SIG-M5 treated with dmso at 0.1 percent for 504 hours (cell line): ENCODE measurements around the gene SH3RF3.
"Not testable (repeated sequence)": the region's sequence is repeated elsewhere in the genome, so short reads cannot be mapped to it uniquely, and the experiment has no call there.

Experiments
- DNase-seq: peaks from one replicate; lab custom pipeline; 2025; ENCODE audit not compliant: unreplicated experiment; lab: John Stamatoyannopoulos, UW

The SH3RF3 gene

GRCh38 chr2:109214651-109215371 lies 85.8 kb downstream of the SH3RF3 start:
- DNase-seq = no peak

GRCh38 chr2:109215866-109216265 lies 86.9 kb downstream of the SH3RF3 start:
- DNase-seq = no peak

- DNase-seq = no peak
Observed at GRCh38 chr2:109216332-109216731, 87.3 kb downstream of the SH3RF3 start.

- no peak for DNase-seq
Observed at GRCh38 chr2:109217362-109218086, 88.5 kb downstream of the SH3RF3 start.

GRCh38 chr2:109218087-109218791 lies 89.2 kb downstream of the SH3RF3 start:
- DNase-seq = no peak

GRCh38 chr2:109218792-109219126 lies 89.8 kb downstream of the SH3RF3 start:
- DNase-seq = no peak

- no peak for DNase-seq
Observed at GRCh38 chr2:109220860-109221259, 91.9 kb downstream of the SH3RF3 start.

GRCh38 chr2:109221316-109221715 lies 92.3 kb downstream of the SH3RF3 start:
- DNase-seq = not testable (repeated sequence)

- DNase-seq = no peak
Observed at GRCh38 chr2:109222422-109222821, 93.4 kb downstream of the SH3RF3 start.

- no peak for DNase-seq
Observed at GRCh38 chr2:109222825-109223471, 93.9 kb downstream of the SH3RF3 start.

GRCh38 chr2:109223490-109223889 lies 94.5 kb downstream of the SH3RF3 start:
- DNase-seq = no peak

- DNase-seq = not testable (repeated sequence)
Observed at GRCh38 chr2:109224341-109224740, 95.3 kb downstream of the SH3RF3 start.

- no peak for DNase-seq
Observed at GRCh38 chr2:109225170-109225782, 96.3 kb downstream of the SH3RF3 start.

- no peak for DNase-seq
Observed at GRCh38 chr2:109226128-109226527, 97.1 kb downstream of the SH3RF3 start.

- DNase-seq = no peak
Observed at GRCh38 chr2:109226622-109227021, 97.6 kb downstream of the SH3RF3 start.

GRCh38 chr2:109229094-109229675 lies 100.2 kb downstream of the SH3RF3 start:
- DNase-seq = no peak

- no peak for DNase-seq
Observed at GRCh38 chr2:109230941-109231420, 102.0 kb downstream of the SH3RF3 start.

GRCh38 chr2:109231428-109231827 lies 102.4 kb downstream of the SH3RF3 start:
- no peak for DNase-seq

- peak; percentile 20 for DNase-seq
Observed at GRCh38 chr2:109231996-109232705, 103.1 kb downstream of the SH3RF3 start.

GRCh38 chr2:109232909-109233308 lies 103.9 kb downstream of the SH3RF3 start:
- no peak for DNase-seq
